HG03135 (cell line): ENCODE results near the gene KHSRP.
"Not testable (repeated sequence)": the region's sequence is repeated elsewhere in the genome, so short reads cannot be mapped to it uniquely, and the experiment has no call there.

Experiments
- ATAC-seq: cut with Tn5 transposase; IDR thresholded peaks from one replicate; pipeline ENCODE4 v1.9.1; 2021; ENCODE audit warnings: mild to moderate bottlenecking, moderate library complexity; ENCODE audit not compliant: unreplicated experiment

Gene KHSRP

GRCh38 chr19:6418562-6418932, 6.1 kb downstream of the KHSRP start:
- no peak for ATAC-seq

- no peak for ATAC-seq
Measured at GRCh38 chr19:6417713-6418561, 6.7 kb downstream of the KHSRP start.

- ATAC-seq: no peak
Measured at GRCh38 chr19:6416658-6417405, 7.8 kb downstream of the KHSRP start.

- ATAC-seq: no peak
Measured at GRCh38 chr19:6415591-6416190, 8.9 kb downstream of the KHSRP start.

GRCh38 chr19:6414793-6415590, 9.6 kb downstream of the KHSRP start:
- ATAC-seq: no peak

GRCh38 chr19:6413721-6414643, 10.6 kb downstream of the KHSRP start:
- ATAC-seq: no peak

- ATAC-seq: no peak
Measured at GRCh38 chr19:6413291-6413690, 11.3 kb downstream of the KHSRP start.

- ATAC-seq: no peak
Measured at GRCh38 chr19:6412447-6413091, 12.0 kb downstream of the KHSRP start.

GRCh38 chr19:6412061-6412446, 12.6 kb downstream of the KHSRP start:
- no peak for ATAC-seq

GRCh38 chr19:6409346-6409745, 15.3 kb downstream of the KHSRP start:
- no peak for ATAC-seq

GRCh38 chr19:6406401-6406800, 18.2 kb downstream of the KHSRP start:
- no peak for ATAC-seq

- ATAC-seq: no peak
Measured at GRCh38 chr19:6402837-6403608, 21.6 kb downstream of the KHSRP start.

- ATAC-seq: no peak
Measured at GRCh38 chr19:6402058-6402457, 22.6 kb downstream of the KHSRP start.

- ATAC-seq: not testable (repeated sequence)
Measured at GRCh38 chr19:6400062-6400944, 24.3 kb downstream of the KHSRP start.

GRCh38 chr19:6396305-6396704, 28.3 kb downstream of the KHSRP start:
- no peak for ATAC-seq

GRCh38 chr19:6394831-6395230, 29.8 kb downstream of the KHSRP start:
- no peak for ATAC-seq

- no peak for ATAC-seq
Measured at GRCh38 chr19:6393983-6394412, 30.6 kb downstream of the KHSRP start.
